OCI-M2 (cell line): ENCODE data around the gene RAI1.
"Not testable (repeated sequence)": the region's sequence is repeated elsewhere in the genome, so short reads cannot be mapped to it uniquely, and the experiment has no call there.

Experiments used
- DNase-seq: peaks from one replicate; lab custom pipeline; 2025; ENCODE audit not compliant: unreplicated experiment; lab: John Stamatoyannopoulos, UW

Gene RAI1

GRCh38 chr17:17797119-17797809 lies 116.0 kb downstream of the RAI1 start:
- DNase-seq, result no peak

DNA sequence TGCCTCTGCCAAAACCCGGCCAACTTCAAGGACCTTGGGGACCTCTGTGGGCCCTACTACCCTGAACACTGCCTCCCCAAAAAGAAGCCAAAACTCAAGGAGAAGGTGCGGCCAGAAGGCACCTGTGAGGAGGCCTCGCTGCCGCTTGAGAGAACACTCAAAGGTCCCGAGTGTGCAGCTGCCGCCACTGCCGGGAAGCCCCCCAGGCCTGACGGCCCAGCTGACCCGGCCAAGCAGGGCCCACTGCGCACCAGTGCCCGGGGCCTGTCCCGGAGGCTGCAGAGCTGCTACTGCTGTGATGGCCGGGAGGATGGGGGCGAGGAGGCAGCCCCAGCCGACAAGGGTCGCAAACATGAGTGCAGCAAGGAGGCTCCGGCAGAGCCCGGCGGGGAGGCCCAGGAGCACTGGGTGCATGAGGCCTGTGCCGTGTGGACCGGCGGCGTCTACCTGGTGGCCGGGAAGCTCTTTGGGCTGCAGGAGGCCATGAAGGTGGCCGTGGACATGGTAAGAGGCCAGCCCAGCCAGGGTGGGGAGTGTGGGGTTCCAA lies 116.8 kb downstream of the RAI1 start:
- no peak for DNase-seq

DNA sequence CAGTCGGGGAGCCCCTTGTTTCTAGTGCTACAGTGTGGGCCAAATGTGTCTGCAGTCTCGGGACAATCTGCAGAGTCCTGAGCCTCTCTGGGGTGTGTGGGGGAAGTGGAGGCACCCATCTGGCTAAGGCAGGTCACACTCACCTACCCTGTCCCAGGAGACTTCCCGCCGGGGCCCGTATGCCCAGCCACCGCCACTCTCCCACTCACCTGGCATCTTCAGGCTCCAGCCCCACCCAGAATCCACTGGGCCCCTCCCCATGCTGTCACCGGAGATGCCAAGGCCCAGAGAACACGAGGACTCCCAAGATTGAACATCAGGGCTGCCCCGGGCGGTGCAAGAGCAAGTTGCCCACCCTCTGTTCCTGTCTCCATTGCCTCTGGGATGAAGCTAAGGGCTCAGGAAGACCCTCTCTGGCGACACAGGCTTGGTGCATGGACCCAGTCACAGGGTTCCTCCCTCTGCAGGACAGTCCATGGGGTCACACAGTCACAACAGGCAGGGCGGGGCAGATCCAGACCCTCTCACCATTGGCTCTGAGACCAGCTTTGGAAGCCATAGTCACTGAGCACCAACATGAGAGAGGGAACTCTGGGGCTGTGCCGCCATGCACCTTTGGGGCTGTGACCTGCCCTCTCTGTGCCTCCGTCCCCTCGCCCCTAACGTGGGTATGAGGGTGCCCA lies 117.5 kb downstream of the RAI1 start:
- DNase-seq, result no peak

- no peak for DNase-seq
Measured at GRCh38 chr17:17800504-17801021, 119.3 kb downstream of the RAI1 start.

- no peak for DNase-seq
Measured at GRCh38 chr17:17801800-17802481, 120.7 kb downstream of the RAI1 start.

DNA sequence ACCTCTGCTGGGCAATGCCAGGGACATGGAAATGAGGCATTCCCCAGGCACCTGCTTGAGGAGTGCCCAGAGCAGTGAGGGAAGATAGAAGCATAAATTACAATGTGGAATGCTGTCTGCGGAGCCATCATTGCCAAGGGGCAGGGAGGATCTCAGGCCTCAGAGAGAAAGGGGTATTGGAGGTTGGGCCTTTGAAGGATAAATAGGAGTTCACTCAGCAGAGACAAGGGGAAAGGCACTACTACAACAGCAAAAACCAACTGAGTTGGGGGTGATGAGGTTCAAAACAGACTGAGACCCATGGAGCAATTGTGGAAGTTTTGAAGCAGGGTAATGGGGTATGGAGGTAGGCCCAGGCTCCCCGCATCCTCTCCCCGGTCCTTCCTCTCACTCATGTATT lies 122.7 kb downstream of the RAI1 start:
- DNase-seq, result no peak

DNA sequence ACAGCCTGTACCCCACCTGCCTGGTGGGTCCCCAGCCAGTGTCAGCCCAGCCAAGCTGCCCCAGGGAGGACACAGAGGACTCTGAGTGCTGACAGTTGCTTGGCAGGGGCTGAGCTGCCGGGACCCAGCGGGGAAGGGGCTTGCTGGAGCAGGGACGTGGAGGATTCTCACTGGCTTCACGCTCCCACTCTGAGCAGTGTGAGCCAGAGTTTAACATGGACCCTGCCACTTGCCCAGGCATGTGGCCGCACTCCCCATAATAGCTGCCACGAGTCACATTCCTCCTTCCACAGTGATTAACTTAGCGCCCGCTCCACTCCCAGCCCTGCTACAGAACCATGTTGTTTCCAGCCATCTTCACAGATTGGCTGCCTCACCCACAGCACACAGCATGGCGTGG lies 124.3 kb downstream of the RAI1 start:
- no peak for DNase-seq

DNA sequence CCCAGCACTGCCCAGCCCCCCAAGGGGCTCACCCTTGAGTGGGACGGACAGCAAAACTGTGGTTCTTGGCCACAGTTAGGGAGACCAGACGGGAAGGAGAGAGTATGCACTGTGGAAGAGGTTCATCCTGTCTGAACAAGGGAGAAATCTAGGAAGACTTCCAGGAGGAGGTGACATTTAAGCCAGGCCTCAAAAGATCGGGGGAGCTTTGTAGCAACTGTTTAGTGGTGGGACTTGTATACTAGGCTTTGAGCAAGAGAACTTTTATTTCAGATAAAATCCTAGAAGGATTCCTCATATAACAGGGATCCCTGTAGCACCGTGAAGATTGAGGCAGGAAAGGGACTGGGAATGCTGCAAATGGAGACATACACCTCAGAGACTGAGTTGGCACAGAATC lies 124.8 kb downstream of the RAI1 start:
- no peak for DNase-seq

- no peak for DNase-seq
Measured at GRCh38 chr17:17806611-17807274, 125.5 kb downstream of the RAI1 start.

DNA sequence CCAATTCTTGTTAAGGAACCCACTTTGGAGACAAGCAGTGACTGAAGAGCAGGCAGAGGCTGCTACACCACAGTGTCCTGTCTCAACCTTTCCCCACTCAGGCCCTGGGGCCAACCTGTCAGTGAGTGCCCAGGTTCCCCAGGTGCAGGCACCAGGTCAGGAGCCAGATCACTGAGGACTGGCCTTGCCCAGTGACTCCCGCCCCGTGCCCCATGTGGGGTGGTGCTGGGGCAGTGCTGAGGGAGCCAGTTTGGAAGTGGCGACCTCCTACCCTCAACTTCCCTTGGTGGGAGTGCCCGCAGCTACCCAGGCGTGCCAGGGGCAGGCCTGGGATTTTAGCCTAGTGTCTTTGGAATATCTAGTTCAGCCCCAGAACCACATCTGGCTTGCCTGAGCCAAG lies 126.2 kb downstream of the RAI1 start:
- DNase-seq, result no peak

- DNase-seq, result not testable (repeated sequence)
Measured at GRCh38 chr17:17808200-17808599, 126.9 kb downstream of the RAI1 start.

- DNase-seq, result no peak
Measured at GRCh38 chr17:17808706-17809432, 127.6 kb downstream of the RAI1 start.

- DNase-seq, result no peak
Measured at GRCh38 chr17:17809531-17810083, 128.3 kb downstream of the RAI1 start.

GRCh38 chr17:17810084-17810894 lies 129.0 kb downstream of the RAI1 start:
- DNase-seq, result no peak

DNA sequence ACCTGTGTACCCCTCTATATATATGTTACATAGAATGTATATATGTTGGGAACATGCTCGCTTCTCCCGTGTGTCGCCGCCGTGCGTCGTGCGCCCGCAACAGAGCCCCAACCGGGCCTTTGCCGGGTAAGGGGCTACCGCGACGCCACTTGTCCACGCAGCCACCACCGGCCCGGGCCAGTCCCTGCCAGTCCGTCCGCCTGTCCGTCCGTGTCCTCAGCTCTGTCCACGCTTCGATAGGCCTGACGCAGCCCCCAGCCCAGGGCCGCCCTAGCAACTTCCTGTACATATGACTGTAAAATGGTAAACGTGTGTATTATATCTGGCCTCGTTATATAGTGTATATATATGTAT lies 129.6 kb downstream of the RAI1 start:
- no peak for DNase-seq

GRCh38 chr17:17811381-17812210 lies 130.3 kb downstream of the RAI1 start:
- no peak for DNase-seq

DNA sequence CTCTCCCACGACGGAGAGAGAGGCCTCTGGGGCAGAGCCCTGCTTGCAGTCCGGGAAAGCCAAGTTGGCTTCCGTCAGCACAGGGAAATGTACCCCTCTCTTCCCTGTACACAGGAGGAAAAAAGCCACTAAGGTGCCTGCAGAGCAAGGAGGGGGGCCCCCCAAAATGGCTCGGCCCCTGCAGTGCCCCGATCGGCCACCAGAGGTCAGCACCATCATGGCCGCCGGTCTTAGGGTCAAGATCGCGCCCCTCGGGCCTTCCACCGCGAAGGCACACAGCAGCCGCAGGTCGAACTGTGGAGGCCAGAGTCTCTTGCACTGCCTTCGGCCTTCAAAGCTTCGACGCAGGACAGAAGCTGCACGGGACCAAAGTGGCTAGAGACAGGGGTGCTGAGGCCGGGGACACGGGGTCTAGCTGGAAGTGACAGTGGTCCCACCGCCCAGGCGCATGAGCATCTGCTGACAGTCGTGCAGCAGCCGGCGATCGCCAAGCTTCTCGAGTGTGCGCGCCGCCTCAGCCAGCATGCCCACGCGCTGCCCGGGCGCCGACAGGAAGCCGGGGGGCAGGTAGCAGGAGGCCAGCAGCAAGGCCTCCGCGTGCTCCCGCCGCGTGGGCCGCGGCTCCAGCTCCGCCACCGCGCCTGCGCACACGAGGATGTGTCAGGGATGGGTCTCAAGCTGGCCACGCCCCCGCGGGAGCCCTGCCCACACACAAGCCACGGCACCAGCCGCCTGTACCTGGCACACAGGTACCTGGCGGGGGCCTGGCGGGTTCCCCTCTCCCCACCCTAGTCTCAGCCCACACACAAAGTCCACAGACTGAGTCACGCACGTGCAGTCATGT lies 131.2 kb downstream of the RAI1 start:
- DNase-seq, result no peak
